ENCODE measurements around the gene UIMC1.

- TF ChIP-seq EP300 (IDR thresholded peaks at IDR 0.05; ENCODE audit: borderline replicate concordance in 1 of 2, low read depth in 1 of 2, low read length in 1 of 2) (no peak), CTCF (IDR thresholded peaks at IDR 0.05) (no peak)
These were observed 149.2 kb downstream of the UIMC1 start for GRCh38 chr5:176857216-176857893.
